Astrocyte of the hippocampus (primary cell): ENCODE data around the gene CCNI2.

Source experiments
- DNase-seq: peaks from one replicate; pipeline ENCODE4 v3.0.0; 2011; ENCODE audit warnings: low read depth, low spot score

CCNI2 gene

DNA sequence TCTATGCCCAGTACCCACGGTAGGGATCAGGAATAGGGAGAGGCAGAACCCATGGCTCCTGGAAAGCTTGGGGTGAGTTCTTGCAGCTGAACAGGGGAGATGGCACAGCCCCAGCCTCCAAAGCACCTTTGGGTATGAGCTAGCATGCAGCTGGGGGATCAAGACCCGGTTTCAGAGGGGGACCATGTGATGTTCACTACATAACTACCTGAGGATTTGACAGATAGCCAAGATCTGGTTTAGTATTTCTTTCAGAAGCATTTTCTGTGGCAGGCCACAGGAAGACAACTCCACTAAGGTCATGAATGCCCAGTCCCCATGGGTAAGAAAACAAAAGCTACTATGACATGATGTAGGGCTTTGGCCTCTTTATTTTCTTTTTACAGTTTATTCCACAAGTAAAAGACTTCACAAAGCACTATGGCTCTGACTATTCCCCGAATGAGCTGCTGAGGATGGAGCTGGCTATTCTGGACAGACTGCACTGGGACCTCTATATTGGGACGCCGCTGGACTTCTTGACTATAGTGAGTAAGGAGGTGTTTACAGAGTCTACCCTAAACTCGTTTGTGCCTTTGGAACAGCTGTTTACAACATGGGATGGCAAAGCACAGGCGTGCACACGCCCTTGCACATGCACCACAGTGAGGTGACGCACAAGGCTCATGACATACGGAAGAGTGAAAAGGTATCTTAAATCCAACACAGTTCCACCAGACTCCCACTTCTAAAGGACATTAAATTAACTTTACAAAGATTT is 3.4 kb downstream of the CCNI2 start:
- DNase-seq: no peak

GRCh38 chr5:132751444-132751843 is 4.2 kb downstream of the CCNI2 start:
- DNase-seq: no peak

DNA sequence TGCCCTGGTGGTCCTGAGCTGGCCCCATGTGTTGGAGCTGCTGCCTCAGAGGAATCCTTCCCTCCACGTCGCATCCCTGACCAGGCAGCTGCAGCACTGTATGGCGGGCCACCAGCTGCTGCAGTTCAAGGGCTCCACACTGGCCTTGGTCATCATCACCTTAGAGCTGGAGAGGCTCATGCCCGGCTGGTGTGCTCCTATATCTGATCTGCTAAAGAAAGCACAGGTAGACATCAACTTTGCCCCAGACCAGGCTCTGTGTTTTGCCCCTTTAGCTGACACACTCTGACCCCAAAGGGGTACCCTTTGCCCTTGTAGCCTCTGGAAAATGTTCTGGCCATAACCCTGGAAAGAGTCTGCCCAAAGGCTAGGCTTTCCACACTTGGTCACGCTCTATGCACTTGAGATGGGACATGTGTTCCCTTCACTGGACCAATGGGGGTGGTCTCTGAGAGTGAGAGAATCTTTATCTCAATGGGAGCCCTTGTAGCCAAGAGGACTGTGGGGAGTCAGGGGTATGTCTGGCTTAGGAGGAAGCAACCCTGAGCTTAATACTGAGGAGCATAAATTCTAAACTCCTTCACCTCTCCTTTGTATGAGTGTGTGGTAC is 4.8 kb downstream of the CCNI2 start:
- no peak for DNase-seq

DNA sequence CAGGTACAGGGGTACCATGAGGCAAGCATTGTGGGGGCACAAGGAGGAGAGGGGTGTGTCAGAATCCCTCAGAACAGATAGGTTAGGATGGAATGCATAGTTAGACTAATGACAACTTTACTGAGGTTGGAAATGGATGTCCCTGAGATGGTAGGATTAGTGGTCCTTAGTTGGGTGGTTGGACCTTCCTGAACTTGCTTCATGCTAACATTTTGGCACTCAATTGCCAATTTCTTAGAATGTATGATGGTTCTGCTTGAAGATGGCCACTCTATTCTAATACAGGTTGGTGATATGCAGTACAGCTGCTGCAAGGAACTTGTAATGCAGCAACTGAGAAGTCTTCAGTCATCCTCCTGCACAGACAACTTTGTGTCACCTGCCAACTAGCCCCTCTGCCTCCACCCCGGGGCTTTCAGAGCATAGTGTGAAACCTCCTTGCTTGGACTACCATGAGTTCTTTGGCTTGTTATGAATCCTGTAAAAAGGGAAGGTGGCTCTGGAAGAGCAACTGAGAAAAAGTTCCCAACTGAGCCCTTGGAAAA is 5.4 kb downstream of the CCNI2 start:
- no peak for DNase-seq

DNA sequence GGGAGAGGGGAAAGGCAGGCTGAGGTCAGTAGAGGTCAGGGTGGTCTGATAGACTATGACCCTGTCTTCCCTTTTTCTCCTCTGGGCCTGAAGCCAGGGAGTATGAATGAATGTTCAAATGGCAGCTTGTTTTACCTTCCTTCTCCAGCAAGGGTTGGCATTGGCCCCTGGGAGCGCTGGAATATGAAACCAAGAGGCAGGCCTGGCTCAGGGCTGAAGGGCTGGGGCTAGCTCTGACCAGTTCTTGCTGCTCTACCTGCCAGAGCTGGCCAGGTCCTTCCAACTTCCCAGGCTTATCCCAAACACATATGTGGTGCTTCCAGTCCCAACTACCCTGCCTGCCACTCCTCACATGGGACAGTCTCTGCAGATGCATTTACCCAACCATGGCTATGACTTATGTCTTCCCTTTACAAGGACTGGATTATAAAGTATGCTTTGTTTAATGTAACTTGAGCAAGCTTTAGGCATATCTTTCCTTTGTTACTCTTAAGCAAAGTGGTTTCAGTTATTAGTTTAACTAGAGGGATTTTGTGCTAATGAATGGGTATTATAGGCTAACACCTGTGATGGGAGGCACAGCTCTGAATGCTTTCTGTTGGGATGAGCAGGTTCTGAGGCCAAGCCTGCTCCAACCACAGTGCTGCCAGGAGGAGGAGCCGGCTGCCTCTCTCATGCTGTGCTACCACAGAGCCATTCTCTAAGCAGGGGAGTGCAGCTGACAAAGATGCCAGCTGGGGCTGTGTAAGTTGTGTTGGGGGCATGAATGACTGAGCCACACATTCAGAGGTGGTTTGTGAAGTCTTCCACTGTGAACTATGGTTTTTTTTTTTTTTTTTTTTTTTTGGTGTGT is 6.1 kb downstream of the CCNI2 start:
- DNase-seq: peak; percentile 40

- no peak for DNase-seq
Observed at GRCh38 chr5:132754111-132754510, 6.9 kb downstream of the CCNI2 start.

DNA sequence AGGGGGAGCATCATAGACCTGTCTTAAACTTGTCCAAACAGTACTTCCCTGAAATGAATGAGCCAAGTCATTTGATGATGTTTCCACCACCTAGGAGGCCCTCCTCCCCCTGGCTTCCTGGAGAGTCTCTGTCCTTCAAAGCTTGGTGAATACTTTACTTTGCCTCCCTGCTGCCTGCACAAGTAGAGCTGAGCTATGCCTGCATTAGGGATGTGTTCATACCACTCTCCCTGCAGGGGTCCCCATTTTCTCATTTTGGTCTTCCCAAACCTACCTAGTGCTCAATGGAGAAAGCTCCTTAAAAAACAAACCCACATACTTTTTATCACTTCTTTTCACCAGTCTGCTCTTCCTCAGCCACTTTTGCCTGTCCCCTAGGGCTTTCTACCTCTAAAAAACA is 7.7 kb downstream of the CCNI2 start:
- DNase-seq: peak; percentile 51

DNA sequence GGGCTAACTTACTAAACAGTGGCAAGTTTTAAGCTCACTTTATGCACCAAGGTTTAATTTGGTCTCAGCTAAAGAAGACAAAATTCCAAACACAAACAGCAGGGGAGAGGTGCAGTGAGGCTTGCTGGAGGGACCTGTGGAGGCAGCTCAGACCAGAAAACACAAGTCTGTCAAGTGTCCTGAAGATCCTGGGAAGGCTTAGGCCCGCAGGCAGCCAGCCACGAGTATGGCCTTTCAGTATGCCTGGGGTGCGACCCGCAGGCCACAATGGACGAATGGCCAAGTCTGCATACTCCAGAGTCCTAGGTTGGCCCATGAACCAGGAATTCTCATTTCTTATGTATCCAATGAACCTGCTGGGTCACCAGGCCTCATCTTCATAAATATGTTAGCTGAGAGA is 9.3 kb downstream of the CCNI2 start:
- no peak for DNase-seq

DNA sequence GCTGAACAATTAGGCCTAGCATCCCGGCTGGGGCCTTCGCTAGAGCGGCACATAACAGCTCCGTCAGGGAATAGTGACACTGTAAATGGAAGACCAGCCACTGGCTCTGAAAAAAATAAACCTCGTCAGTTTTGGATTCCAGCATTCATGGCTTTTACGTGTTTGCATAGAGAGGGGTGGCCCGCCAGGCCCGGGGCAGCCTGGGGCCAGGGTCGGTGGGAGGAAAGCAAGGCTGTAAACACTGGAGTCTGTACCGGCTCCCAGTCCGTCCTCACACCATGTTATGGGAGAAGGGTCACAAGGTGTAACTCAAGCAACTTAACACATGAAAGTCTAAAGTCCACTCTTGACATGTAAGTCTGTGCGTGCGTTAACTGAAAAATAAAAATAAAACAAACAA is 11.2 kb downstream of the CCNI2 start:
- DNase-seq: no peak

- no peak for DNase-seq
Observed at GRCh38 chr5:132759114-132760048, 12.2 kb downstream of the CCNI2 start.

GRCh38 chr5:132760049-132760420 is 12.8 kb downstream of the CCNI2 start:
- DNase-seq: no peak

GRCh38 chr5:132760601-132761317 is 13.5 kb downstream of the CCNI2 start:
- DNase-seq: no peak

GRCh38 chr5:132761321-132762240 is 14.4 kb downstream of the CCNI2 start:
- DNase-seq: no peak

DNA sequence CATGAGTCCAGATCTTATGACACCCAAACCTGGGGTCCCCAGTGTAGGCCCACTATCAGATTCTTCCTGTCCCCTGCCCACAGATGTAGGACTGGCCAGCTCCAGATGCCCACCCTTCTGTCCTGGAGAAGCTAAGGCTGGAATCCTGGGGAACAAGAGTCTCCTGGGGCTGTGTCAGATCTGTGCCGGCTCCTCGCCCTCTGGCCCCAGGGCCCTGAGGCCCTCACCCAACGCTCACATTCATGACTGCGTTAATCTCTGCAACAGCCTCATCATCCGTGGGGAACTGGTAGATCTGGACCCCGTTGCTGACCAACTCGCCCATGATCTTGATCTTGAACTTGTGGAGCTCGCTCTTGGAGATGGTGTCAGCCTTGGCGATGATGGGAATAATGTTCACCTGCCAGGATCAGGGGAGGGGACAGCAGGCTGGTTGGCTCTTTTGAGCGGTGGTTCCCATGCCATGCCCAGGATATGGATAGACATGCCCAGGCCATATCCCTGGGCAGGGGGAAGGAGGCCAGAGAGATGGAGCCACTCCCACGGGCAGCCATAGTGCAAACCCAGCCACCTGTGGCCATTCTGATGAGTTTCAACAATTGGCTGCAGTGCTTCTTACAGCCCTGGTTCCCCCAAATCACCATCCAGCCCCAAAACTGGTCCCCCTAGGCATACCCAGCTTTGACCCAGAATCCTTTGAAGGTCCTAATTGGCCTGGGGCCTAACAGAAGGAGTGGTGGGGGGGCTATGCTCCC is 15.2 kb downstream of the CCNI2 start:
- no peak for DNase-seq

GRCh38 chr5:132763181-132764036 is 16.2 kb downstream of the CCNI2 start:
- no peak for DNase-seq

GRCh38 chr5:132764051-132764450 is 16.8 kb downstream of the CCNI2 start:
- no peak for DNase-seq

DNA sequence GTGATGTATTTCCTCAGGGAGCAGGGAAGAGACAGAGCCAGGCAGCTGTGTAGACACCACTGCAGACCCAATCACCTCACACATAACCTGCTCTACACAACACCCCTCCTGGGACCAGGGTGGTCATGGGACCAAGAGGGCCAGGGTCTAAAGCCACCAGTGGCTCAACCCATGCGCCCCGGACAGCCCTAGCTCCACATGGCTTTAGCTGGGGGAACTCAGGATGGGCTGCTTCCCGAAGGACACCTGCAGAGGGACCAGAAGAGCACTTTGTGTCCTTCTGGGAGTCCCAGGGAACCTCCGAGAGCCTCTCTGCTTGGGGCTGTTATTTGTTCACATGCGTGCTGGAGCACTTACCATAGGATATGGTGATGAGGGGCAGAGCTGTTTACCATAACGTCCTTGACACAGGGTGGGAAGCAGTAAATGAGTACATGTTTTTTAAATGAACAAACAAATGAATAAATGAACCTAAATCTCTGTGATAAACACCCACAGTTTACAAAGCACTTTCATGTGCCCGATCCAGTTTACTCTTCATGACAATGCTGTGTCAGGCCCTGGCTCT is 17.5 kb downstream of the CCNI2 start:
- no peak for DNase-seq
